ENCODE data around the gene MEGF11.

- no peak for TF ChIP-seq GATA3 (IDR thresholded peaks at IDR 0.05; ENCODE audit: low read depth, low read length)
- no peak for TF ChIP-seq GATA2 (IDR thresholded peaks at IDR 0.05; ENCODE audit: low read depth, low read length)
Measured at GRCh38 chr15:66290518-66290917, 37.0 kb upstream of the MEGF11 start.
